ENCODE results near the gene NACC1. TPM values are rescaled to one million over a fixed set of nuclear protein-coding genes. Genes with fewer than 3 reads are reported as not detected.

The NACC1 gene
- total RNA-seq (2014; rRNA removed; shearing (Covaris generic)) = 104 and 135 TPM in 2 replicates

DNA sequence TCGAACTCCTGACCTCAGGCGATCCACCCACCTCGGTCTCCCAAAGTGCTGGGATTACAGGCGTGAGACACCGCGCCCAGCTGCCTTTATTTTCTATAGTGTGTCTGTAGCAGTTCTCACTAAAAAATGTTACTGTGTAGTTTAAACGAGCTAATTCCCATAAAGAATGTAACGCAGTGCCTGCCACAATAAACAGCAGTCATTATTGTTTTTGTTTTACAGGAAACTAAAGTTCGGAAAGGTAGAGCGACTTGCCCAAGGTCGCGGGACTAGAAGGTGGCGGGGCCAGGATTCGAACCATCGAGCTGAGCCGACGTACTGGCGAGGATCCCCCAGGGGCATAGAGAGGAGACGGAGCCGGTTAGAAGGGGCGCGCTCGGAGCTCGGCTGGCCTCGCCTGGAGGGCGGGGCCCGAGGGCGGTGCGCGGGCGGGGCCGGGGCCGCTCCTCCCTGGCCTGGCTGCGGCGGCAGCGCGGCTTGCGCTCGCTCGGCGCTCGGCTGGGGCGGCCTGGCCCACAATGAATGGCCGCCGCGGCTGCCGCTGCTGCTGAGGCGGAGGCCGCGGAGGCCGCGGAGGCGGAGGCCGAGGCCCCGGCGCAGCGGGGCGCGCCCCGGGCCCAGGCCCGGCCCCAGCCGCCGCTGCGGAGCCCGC lies at the start of gene NACC1:
Gene NACC1, plus strand, starts transcription at position 493 of the 652 bp plus-strand sequence. CDS start 16,944 bp downstream, outside the sequence.

DNA sequence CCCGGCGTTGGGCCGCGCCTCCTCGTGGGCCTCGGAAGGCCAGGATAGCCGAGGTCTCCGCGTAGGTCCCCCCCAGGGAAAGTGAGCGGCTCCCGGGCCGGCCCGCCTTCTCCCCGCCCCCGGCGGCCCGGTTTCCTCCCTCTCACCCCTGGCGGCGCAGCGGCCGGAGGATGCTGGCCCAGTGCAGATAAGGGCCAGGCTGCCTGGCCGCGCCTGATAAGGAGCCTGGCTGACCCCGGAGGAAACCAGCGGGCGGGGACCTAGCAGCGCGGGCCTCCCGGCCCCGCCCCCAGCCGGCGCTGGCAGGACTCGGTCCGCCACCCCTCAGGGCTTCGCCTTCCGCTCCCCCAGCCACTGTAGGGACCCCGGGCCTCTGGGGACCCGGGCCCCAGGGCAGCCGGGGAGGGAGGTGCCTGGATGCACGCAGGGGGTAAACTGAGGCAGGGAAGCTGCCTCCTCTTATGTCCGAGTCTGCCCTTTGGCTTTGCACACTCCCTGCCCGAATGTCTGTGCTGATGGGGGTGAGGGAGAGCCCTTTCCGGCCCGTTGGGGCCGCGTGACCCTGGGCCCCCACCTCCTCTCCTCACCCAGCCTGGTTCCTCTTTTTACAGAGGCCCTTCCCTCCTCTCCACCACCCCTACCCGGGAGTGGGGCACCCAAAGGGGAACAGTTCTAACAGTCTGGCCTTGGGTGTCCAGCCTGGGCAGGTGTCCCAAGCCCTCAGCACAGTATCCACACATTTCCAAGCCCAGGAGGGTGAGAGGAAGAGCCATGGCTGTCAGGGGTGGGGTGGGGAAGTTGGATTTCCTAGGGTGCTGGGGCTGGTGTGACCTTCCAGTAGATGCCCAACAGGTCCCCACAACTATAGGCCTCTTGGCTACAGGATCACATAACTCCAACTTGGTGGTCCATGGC lies 15.1 kb upstream of the NACC1 start, which contains the start of gene LYL1:
Gene LYL1, minus strand, starts transcription at position 193 of the 915 bp plus-strand sequence. CDS start 1,687 bp downstream, outside the sequence.

DNA sequence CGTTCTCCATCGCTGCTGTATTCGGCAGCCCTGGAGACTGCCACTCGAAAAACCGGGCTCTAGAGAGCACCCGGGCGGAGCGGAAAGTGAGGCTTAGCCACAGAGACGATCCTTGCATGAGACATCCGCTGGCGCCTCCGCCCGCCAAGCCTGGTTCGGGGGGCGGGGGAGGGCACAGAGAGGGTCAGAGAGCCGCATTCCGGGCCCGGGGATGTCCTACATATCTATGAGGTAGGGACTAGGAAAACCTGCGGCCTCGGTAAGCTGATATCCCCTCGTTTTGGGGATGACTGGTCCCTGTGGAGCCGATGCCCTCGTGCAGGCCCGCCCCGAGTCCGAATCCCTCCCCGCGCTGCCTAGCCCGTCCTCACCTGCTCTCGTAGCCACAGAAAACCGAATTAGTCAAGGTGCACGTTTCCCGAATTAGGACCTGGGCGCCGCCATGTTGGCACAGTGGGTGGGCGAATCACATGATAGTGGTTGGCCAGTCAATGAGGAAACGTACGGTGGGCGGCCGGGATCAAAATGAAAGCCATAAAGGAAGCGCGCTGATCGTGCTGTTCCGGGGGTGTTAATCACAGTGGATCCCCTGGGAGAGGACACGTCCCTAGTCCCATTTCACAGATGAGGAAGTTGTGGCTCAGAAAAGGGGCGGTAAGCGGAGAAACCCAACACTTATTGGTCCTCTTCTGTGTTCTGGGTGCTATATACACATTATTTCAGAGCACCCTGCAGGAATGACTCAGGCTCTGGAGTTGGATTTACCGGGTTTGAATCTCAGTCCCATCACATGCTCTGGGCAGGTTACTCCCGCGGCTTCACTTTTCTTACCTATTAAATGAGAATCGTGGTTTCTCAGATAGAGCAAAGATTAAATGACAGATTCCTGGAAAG lies 1.5 kb upstream of the NACC1 start, which contains the start of gene TRMT1:
Gene TRMT1, minus strand, starts transcription at position 459 of the 894 bp plus-strand sequence. Its CDS starts 341 bp downstream, at position 118.

GRCh38 chr19:13150187-13150930 lies 32.3 kb downstream of the NACC1 start, which contains the start of the genes IER2 and STX10:
IER2 (plus strand) TSS chr19:13150411; CDS start chr19:13153187, 2,776 bp downstream.
STX10 (minus strand) TSS chr19:13150375; CDS start chr19:13150173, 202 bp downstream.

Other genes starting within 250 kb of the NACC1 start
- gene DNASE2, start 236.8 kb upstream of the NACC1 start, total RNA-seq (2014; rRNA removed; shearing (Covaris generic)) = 47.9 and 68.7 TPM in 2 replicates
- gene KLF1, start 231.1 kb upstream of the NACC1 start, total RNA-seq (2014; rRNA removed; shearing (Covaris generic)) = not detected in 2 replicates
- gene GCDH, start 227.1 kb upstream of the NACC1 start, total RNA-seq (2014; rRNA removed; shearing (Covaris generic)) = 39.7 and 47.5 TPM in 2 replicates
- 2.4 and 3.1 TPM in 2 replicates for gene SYCE2, start 199.0 kb upstream of the NACC1 start, total RNA-seq (2014; rRNA removed; shearing (Covaris generic))
- 283 and 317 TPM in 2 replicates for gene FARSA, start 184.6 kb upstream of the NACC1 start, total RNA-seq (2014; rRNA removed; shearing (Covaris generic))
- 882 and 923 TPM in 2 replicates for gene CALR, start 179.7 kb upstream of the NACC1 start, total RNA-seq (2014; rRNA removed; shearing (Covaris generic))
- gene RAD23A, start 172.4 kb upstream of the NACC1 start, total RNA-seq (2014; rRNA removed; shearing (Covaris generic)) = 342 and 376 TPM in 2 replicates
- gene GADD45GIP1, start 161.0 kb upstream of the NACC1 start, total RNA-seq (2014; rRNA removed; shearing (Covaris generic)) = 148 and 190 TPM in 2 replicates
- 0.38 TPM in 1 of 2 replicates, not detected in the other for gene DAND5, start 148.7 kb upstream of the NACC1 start, total RNA-seq (2014; rRNA removed; shearing (Covaris generic))
- gene NFIX, start 122.8 kb upstream of the NACC1 start, total RNA-seq (2014; rRNA removed; shearing (Covaris generic)) = 22.5 and 28.1 TPM in 2 replicates
- gene LYL1, start 15.4 kb upstream of the NACC1 start, total RNA-seq (2014; rRNA removed; shearing (Covaris generic)) = 1.5 and 5.5 TPM in 2 replicates
- 88.8 and 89.0 TPM in 2 replicates for gene TRMT1, start 1.5 kb upstream of the NACC1 start, total RNA-seq (2014; rRNA removed; shearing (Covaris generic))
- gene STX10, start 32.1 kb downstream of the NACC1 start, total RNA-seq (2014; rRNA removed; shearing (Covaris generic)) = 181 and 199 TPM in 2 replicates
- 92.7 and 131 TPM in 2 replicates for gene IER2, start 32.1 kb downstream of the NACC1 start, total RNA-seq (2014; rRNA removed; shearing (Covaris generic))